Fibroblast of peridontal ligament (primary cell): ENCODE measurements around the gene ZNF488.
A peak's percentile ranks its signal among the peaks of the same experiment; 100 is the strongest.
"Not testable (repeated sequence)": the region's sequence is repeated elsewhere in the genome, so short reads cannot be mapped to it uniquely, and the experiment has no call there.

ENCODE experiments used
- DNase-seq: peaks from one replicate; pipeline ENCODE4 v3.0.0-alpha.2; 2010; ENCODE audit errors: extremely low read depth

Gene ZNF488, protein sequence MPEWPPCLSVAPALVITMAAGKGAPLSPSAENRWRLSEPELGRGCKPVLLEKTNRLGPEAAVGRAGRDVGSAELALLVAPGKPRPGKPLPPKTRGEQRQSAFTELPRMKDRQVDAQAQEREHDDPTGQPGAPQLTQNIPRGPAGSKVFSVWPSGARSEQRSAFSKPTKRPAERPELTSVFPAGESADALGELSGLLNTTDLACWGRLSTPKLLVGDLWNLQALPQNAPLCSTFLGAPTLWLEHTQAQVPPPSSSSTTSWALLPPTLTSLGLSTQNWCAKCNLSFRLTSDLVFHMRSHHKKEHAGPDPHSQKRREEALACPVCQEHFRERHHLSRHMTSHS

DNA sequence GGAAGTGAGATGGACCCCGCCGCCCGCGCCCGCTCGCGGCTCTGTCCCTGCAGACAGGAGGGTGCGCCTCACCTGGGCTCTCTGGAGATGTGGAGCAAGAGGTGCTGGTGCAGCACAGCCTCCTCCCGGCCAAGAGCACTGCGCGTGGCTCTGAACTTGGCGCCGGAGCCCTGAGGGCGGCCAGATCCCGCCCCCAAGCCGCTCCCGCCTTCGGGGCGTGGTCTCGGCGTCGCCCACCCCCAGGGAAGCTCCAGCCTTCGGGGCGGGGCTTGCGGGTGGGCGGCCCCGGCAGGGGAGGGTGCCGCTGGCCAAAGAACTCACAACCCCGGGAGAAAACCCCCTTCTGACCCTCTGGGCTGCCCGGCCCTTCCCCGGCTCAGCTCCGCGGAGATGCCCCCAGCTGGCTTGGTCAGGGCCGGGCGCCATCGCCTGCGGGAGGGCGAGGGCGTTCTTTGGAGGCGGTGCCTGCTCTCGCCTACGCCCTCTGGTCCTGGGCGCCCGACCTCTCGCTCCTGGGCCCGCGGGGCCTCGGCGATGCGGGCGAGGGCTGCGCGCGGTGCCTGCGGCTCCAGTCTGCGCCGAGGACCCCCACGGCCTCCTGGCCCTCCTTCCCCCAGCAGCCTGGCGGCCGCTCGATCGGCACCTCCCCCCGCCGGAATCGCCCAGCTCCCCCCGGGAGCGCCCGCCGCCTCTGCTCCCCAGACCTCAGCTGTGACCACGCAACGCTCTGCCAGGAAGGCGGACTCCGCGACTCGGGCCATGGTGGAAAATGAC lies at the start of gene ZNF488:
TSS of gene ZNF488 (minus strand) at position 146 of the 774 bp plus-strand sequence. CDS start 15,464 bp downstream, outside the sequence.
- DNase-seq, result peak; percentile 56

DNA sequence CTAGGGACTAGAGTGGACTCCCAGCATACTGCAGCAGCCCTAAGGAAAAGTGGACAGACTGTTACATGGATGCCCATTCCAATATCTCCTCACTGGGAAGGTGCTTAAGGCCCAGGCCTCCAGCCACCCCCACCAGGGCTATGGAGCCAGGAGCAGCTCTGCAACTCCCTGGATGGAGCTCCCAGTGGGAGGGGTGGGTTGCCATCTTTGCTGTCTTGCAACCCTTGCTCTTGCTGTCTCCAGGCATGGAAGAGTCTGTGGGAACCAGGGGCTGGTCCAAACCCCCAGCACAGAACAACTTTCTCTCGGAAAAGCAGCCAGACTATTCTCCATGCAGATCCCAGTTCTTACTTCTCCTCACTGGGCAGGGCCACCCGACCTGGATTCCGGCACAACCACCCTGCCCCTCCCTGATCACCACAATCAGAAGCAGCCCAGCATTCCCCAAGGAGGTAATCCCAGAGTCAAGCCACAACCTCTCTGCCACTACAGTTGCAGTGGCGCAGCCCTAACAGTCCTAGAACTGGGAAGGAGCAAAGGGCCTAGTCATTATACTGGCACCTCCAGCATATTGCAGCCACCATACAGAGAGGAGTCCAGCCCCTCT lies 41.8 kb upstream of the ZNF488 start:
- DNase-seq, result no peak

DNA sequence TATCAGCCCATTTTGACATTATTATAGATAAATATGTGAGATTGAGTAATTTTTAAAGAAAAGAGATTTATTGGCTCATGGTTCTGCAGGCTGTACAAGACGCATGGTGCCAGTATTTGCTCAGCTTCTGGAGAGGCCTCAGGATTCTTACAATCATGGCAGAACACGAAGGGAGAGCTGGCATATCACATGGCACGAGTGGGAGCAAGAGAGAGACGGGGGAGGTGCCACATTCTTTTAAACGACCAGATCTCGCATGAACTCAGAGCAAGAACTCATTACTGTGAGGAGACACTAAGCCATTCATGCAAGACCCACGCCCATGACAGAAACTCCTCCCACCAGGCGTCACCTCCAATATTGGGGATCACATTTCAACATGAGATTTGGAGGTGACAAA lies 40.1 kb upstream of the ZNF488 start:
- no peak for DNase-seq

DNA sequence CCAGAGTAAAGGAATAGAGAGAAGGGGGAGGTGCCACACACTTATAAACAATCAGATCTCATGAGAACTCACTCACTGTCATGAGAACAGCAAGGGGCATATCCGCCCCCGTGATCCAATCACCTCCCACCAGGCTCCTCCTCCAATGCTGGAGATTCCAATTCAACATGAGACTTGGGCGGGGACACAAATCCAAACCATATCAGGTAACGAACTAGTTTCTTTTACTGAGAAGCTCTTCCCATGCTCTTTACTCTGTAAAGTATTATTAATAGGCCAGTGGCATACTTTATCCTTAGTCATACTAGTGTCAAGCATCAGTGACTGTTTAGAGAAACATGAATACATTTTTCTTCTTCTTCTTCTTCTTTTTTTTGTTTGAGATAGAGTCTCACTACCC lies 39.4 kb upstream of the ZNF488 start:
- no peak for DNase-seq

DNA sequence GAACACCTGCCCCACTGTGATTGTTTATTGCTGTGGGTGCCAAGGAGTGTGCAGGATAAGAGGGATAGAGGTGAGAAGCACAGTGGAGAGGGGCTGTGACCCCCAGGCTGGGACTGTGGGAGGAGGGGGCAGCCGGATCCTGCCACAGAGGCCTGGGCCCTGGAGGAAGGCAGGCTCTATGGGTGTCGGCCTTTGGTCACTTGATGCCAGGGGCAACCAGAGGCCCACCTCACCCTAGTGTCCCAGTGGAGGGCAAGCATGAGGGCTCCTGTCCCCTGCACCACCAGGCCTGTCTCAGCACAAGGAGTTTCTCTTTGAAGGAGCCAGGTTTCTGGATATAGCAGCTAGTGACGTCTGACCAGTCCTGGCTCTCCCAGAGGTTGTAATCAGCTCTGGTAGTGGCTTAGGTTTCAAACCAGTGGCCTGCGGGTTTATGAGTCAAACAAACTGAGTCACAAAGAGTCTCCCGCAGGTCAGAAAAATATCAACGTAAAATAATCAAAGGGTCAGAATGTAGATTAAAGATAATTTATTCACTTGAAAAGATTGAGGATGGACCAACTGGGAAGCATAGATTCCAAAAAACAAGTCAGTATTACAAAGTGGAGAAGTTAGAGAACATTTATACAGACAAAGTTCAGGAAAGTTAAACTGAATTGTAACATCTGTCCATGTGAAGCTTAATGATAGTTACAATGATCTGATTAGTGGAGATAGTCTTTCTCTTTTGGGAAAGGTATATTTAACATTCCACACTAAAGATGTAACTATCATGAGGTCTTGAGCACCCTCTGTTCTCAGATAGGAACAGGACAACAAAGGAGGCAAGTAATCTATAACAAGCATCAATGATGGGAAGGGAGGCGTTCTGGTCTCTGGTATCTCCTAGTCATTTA lies 37.2 kb upstream of the ZNF488 start:
- peak; percentile 71 for DNase-seq

DNA sequence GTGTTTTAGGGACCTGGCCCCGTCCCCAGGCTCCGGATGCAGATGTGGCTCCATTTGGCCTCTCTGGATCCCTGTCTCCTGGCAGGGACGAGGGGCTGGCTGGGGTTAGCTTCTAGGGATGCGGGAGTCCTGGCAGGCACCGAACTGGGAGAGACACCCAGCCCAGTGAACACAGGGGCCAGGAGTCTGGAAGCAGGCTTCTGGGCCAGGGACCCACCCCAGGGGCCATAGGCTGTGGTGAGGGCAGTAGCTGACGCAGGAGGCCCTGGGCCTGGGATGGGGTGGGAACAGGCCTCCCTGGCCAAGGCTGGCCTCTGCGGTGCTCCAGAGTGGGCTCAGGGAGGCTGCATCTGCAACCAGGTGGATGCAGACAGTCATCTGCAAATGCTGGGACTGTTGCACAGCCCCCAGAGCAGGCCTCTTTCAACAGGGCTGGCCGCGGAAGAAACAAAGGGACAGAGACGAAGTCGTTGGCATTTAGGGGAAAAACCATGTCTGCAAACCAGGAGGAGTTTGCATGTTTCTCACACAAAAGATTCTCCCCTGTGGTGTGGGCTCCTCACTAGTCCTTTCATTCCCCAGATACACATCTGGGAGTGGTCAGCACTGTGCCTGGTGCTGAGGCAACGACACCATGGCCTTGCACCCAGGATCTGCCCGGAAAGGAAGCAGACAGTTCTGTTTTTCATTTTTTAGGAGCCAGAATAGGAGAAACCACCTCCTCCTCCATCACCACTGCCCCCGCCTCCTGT lies 36.4 kb upstream of the ZNF488 start:
- DNase-seq, result no peak

DNA sequence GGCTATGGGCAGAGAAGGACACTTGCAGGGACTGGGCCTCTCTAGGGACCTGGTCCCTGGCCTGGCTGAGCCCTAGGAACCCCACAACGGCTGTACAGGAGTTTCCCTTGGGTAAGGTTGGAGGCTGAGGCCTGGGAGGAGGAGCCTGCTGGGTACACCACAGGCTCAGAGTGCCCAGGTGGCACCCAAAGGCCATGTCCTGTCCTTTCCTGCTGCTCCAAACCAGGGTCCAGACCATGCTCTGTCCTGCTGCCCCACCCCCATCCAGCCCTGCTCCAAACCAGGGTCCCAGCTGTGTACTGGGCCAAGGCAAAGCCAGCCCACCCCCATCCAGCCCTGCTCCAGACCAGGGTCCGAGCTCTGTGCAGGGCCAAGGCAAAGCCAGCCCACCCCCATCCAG lies 35.3 kb upstream of the ZNF488 start:
- no peak for DNase-seq

DNA sequence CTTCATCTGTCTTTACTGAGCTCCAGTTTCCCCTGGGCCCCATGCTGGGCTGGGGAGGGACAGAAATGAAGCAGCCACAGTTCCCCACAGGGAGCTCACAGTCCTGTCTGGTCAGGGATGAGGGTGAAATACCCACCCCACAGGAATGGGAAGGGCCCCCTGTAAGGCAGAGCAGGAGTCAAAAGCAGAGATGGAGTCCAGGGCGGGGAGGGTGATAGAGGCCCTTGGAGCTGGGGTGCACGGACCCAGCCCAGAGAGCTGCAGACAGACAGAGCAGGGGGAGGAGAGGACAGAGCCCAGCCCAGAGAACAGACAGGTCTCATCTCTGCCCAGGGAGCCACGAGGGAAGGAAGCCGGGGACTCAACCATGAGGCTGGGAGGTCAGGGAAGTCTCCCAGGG lies 34.9 kb upstream of the ZNF488 start:
- DNase-seq, result no peak

DNA sequence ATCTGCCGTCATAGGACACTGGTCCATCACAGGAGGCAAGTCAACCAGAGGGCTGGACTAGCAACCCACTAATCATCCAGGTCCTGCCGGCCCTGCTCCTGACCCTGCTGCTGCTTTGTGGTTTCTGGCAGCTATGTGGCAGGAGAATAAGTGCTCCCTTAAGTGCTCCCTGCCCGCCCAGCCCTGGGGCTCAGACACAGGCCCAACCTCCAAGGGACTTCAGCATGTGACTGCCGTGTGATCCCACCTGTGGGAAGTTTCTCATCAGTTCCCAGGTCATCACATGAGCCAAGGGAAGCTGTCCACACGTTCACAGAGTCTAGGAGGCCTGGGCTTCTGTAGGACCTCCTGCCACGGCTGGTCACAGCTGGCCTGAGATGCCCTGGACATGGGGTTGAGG lies 34.2 kb upstream of the ZNF488 start:
- DNase-seq, result no peak

DNA sequence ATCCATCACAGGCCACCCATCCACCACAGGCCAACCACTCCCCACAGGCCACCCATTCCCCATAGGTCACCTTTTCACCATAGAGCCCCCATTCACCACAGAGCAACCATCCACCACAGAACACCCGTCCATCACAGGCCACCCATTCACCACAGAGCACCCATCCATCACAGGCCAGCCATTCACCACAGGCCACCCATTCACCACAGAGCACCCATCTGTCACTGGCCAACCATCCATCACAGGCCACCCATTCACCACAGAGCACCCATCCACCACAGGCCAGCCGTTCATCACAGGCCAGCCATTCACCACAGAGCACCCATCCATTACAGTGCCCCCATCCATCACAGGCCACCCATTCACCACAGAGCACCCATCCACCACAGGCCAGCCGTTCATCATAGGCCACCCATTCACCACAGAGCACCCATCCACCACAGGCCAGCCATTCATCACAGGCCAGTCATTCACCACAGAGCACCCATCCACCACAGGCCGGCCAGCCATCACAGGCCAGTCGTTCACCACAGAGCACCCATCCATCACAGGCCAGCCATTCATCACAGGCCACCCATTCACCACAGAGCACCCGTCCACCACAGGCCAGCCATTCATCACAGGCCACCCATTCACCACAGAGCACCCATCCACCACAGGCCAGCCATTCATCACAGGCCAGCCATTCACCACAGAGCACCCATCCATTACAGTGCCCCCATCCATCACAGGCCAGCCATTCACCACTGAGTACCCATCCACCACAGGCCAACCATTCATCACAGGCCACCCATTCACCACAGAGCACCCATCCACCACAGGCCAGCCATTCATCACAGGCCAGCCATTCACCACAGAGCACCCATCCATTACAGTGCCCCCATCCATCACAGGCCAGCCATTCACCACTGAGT lies 32.5 kb upstream of the ZNF488 start:
- not testable (repeated sequence) for DNase-seq

DNA sequence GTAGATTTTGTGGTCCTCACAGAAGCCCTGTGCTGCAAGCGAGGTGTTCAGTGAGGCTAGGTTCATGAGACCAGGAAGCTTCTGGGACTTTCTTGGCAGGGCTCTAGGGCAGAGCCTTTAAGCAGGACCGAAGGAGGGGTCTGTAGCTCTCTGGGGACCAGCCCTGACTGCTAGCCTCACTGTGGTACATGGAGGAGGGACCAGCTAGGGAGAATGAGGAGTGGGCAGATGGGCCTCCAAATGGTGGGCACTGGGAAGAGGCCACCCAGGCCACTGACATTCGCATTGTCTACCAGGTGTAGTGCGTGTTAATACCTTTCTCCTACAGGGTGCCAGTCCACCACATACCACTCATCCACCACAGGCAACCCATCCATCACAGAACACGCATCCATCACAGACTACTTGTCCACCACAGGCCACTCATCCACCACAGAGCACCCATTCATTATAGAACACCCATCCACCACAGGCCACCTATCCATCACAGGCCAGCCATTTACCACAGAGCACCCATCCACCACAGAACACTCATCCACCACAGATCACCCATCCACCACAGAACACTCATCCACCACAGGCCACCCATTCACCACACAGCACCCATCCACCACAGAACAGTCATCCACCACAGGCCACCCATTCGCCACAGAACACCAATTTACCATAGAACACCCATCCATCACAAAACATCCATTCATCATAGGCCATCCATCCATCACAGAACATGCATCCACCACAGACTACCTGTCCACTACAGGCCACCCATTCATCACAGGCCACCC lies 31.6 kb upstream of the ZNF488 start:
- no peak for DNase-seq

DNA sequence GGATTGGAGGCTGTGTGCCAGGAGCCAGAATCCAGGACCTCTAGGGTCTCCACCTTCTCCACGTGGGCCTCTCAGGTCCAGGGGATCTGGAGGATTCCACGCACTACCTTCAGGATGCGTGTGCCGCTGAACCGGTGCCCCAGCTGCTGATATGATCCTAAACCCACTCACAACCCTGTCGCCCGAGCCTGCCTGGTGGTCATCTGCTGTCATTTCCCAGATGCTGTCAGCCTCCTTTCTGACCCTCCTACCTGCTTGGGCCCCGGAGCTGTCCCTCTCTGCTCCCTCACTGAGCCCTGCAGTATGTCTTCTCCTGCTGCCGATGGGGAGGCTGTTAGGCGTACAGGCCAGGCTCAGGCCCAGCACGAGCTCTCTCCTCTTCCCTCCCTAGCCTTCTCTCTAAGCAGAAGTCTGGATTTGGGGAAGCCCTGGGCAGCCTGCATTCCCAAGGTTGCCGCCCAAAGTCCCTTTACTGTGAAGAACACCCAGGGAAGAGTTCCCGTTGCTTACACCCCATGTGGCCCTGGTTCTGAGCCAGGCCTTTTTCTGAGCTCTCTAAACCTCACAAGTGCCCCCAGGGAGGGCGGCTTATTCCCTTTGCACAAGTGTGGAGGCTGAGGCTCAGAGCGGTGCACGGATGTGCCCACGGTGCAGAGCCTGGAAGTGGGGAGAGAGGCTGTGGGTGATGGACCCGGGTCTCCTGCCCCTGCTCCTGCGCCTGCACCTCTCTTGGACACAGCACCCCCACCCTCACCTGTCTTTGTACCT lies 30.8 kb upstream of the ZNF488 start:
- no peak for DNase-seq

DNA sequence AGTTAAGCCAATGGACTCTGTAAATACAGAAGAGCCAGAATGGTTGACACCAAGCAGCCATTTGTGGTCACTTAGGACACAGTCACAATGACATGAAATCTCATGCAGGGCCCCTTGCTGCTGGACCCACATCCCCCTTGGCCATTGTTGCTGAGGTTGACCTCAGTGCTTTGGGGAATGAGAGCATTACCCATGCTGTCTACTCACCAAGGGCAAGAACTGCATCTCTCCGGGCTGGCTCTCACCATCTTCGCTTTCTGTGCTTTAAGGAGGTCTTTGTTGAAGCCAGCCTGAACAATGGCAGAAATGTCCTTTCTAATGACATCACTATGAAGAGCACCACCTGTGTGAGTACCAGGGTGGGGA lies 30.1 kb upstream of the ZNF488 start:
- no peak for DNase-seq

DNA sequence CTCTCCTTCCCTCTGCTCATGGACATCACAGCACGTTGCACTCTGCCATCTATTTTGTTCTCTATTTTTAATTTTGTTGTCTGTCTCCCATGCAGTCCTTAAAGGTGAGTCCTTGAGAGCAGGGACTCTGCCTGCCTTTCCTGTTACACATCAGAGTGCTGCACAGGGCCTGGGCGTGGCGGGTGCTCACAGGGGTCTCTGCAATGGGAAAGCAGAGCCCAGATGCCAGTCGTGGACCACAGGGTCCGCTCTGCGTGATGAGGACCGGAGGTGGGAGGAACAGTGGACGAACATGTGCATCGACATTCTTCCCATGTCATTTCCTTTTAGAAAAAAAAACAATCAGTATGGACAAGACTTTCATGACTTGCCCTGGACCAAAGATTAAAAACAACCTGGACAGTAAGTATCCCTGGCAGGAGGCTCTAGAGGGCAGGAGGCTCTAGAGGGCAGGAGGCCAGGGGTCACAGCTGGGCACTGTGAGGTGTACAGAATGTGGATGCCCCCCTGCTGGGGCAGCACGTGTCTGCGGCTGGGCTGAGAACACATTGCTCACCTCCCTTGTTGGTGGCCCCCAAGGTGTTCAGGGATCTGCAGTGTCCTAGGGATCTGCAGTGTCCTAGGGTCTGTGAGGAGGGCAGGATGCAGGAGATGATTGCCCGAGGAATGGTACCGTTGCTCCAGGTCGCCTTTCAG lies 29.6 kb upstream of the ZNF488 start:
- DNase-seq, result no peak

DNA sequence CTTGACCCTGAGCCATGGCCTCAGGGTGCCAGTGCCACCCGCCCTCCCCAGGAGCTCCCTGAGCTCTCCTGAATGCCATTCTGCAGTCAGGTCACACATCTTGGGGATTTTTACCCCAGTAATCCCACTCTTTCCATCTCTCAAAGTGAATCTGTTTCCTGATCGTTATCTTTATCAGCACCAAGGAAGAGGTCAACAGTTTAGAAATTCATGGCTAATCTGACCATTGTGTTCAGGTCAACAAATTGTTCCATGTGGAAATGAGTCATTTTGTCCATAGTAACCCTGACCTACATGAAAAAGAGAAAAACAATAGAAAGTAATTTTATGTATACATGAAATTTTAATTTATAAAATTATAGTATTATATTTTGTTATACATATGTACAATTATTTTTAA lies 28.8 kb upstream of the ZNF488 start:
- no peak for DNase-seq

DNA sequence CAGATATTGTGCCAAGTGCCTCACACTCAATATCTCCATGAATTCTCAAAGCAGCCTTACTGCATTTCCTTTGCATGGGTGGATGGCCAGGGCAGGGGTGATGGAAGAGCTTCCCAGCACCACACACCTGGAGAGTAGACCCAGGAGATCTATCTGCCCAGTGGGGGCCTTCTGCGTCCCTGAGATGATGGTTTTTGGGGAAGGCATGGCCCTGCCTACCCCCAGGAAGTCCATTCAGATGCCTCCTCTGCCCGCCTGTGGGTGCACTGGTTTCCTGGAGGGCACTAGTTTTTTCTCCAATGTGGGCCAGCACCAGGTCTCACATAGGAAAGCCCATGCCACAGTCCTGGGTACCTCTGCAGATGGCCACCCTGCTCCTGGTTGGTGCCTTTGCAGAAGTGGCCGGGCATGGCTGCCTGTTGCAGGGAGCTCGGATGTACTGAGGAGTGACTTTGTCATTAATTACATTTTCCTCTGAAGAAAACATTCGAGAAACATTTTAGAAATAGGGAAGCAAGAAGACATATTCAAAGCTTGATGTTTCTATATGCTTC lies 28.2 kb upstream of the ZNF488 start:
- no peak for DNase-seq

DNA sequence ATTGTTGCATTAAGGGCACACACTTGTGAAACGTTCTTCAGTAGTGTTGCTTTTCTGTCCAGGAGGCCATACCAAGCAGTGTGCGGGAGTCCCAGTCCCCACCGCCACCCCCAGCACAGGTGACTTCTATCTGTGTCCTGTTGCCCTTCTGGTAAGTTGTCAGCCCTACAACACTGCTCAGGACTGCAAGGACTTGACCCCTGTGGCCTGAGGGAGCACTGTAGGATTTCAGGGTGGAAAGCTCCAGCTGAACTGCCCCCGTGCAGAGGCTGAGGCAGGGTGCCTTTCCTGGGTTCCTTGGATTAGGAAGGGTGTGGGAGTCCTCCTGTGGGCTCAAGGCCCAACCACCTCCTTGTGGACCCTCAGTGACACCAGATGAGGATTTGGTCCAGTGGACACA lies 26.8 kb upstream of the ZNF488 start:
- no peak for DNase-seq

DNA sequence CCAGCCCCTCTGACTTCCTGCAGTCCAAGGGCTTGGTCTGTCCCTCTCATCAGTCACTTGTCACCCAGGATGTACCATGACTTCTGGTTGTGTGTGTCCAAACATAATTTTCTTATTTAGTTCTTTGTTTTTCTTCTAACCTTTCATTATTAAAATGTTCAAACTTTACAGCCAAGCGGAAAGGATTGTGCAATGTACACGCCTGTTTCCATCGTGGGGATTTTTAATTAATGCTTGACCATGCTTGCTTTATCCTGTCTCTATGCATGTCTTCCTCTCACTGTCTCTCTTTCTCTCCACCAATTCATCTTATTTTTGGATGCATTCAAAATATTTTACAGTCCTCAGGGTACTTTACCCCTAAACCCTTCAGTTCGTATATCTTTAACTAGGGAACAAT lies 26.2 kb upstream of the ZNF488 start:
- DNase-seq, result no peak
